PC-3 (cell line): ENCODE results near the gene ZFP36.

Experiments used
- CTCF ChIP-seq: fragments of 300-600 bp; sonication (generic); conservative IDR thresholded peaks from 2 replicates; pipeline ENCODE4 v1.5.1; 2017; ENCODE audit warnings: antibody characterized with exemption, low read depth, mild to moderate bottlenecking, low read length
- EZH2 ChIP-seq: fragments of 300-600 bp; sonication (generic); IDR thresholded peaks from one replicate; pipeline ENCODE4 v1.6.1; 2017; ENCODE audit warnings: antibody characterized with exemption, mild to moderate bottlenecking, low read length; ENCODE audit not compliant: unreplicated experiment
- EZH2phosphoT487 ChIP-seq: fragments of 300-600 bp; sonication (generic); IDR thresholded peaks from 2 replicates; pipeline ENCODE4 v1.6.1; 2018; ENCODE audit warnings: mild to moderate bottlenecking, antibody characterized with exemption, low read length, borderline replicate concordance

- TF ChIP-seq EZH2phosphoT487 (no peak), CTCF (no peak), EZH2 (no peak)
These were observed 37.4 kb upstream of the ZFP36 start for GRCh38 chr19:39369200-39369599.
